GM12865 (cell line): ENCODE measurements around the gene ARNT2.

Experiments
- DNase-seq: peaks from one replicate; pipeline ENCODE4 v3.0.0; 2010; ENCODE audit warnings: low read depth
- H3K4me3 ChIP-seq: 2 replicates; pipeline ENCODE4 v1.5.1; 2011; ENCODE audit warnings: mild to moderate bottlenecking, low read depth, low read length, control low read depth
- TF ChIP-seq, protein P1 (sequence below): IDR thresholded peaks from 2 replicates; pipeline ENCODE4 v1.5.1; 2011; ENCODE audit warnings: low read length, control low read depth, low read depth, inconsistent platforms; ENCODE audit not compliant: insufficient read depth; ENCODE audit errors: missing control alignments

ARNT2 gene

GRCh38 chr15:80586161-80586560 is 182.0 kb downstream of the ARNT2 start:
- DNase-seq: no peak
- H3K4me3 ChIP-seq: no peak overlapping the region
- TF ChIP-seq, protein P1, sequence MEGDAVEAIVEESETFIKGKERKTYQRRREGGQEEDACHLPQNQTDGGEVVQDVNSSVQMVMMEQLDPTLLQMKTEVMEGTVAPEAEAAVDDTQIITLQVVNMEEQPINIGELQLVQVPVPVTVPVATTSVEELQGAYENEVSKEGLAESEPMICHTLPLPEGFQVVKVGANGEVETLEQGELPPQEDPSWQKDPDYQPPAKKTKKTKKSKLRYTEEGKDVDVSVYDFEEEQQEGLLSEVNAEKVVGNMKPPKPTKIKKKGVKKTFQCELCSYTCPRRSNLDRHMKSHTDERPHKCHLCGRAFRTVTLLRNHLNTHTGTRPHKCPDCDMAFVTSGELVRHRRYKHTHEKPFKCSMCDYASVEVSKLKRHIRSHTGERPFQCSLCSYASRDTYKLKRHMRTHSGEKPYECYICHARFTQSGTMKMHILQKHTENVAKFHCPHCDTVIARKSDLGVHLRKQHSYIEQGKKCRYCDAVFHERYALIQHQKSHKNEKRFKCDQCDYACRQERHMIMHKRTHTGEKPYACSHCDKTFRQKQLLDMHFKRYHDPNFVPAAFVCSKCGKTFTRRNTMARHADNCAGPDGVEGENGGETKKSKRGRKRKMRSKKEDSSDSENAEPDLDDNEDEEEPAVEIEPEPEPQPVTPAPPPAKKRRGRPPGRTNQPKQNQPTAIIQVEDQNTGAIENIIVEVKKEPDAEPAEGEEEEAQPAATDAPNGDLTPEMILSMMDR: no peak

DNA sequence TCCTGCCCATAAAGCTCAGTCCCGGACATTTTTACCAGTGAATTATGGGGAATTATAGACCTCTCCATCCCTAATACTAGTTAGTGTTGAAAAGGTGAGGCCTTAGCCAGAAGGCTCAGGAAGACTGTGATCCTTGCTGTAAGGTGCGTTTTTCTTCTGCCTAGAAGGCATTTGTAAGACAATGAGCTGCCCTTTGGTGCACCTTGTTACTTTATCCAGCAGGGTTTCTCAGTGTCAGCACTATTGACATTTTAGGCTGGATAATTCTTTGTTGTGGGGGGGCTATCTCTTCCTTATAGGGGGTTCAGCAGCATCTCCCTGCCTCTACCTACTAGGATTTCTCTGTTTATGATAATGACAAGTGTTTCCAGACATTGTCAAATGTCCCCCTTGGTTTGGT is 182.8 kb downstream of the ARNT2 start:
- TF ChIP-seq, protein P1: no peak
- no peak overlapping the region for H3K4me3 ChIP-seq
- DNase-seq: no peak

DNA sequence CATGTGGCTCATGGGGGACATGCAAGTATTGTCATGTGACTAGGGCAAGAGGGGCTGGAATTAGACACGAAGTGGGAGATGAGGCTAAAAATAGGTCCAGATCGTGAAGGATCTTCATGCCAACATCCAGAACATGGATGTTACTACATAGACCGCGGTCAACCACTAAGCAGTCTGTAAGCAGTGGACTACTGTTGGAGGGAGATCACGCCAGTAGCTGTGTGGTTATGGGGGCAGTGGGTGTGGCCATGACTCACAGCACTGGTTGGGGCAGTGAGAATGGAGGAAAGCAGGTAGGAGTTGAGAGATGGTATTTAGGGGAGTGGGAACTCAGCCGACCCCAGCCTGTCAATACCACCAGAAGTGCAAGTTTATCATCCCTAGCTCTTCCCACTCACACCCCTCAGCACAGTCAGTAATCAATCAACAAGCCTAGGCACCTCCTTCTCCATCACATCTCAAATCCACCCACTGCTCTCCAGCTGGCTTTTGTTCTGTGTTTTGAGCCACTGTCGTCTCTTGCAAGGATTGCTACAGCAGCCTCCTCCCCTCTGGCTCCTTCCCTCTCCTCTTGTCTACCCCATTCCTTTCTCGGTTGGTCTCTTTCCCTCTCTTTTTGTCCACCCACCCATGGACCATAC is 183.8 kb downstream of the ARNT2 start:
- TF ChIP-seq, protein P1: no peak
- H3K4me3 ChIP-seq: no peak overlapping the region
- DNase-seq: no peak

DNA sequence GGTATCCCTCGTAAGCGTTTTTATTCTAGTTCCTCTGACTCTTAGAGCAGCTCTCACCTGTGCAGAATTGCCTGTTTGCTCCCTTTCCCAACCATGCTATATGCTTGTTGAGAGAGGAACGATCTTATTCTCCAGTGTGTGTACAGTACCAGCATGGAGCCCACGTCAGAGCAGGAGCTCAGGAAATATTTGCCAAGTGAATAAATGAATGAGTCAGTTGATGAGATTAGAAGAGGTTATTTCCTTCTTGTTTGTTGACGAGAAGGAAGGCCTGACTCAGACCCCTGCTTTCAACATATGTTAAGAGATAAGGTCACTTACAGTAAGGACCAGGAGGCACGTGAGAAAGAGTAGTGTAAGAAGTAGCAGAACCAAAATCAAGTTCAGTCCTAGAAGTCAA is 184.6 kb downstream of the ARNT2 start:
- no peak for DNase-seq
- TF ChIP-seq, protein P1: no peak
- no peak overlapping the region for H3K4me3 ChIP-seq

DNA sequence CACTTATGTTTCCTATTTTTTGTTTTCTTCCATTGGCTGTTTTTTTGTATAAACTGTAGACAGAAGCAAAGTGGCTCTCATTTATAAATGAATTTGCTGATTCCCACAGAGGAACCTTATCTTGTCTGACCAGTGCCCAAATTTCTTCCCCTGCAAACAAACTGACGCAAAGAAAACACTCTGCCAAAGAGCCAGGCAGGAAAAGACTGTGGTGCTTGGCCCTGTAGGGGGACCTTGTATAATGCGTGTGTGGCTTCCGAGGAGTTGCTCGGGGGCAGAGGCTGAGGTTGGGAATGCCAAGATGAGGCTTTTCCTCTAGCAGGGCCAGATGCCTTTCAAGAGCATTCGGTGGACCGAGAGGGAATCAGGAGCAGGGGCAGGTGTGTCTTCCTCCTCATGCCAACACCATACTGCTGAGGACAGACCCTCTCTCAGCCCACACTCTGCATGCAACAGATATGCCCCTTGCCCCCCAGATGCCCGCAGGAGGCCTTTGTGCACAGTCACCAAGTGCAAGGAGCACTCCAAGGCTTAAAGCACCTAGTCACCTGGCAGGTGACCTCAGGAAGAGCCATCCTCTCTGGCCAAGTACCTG is 186.7 kb downstream of the ARNT2 start:
- H3K4me3 ChIP-seq: no peak overlapping the region
- DNase-seq: no peak
- TF ChIP-seq, protein P1: no peak

GRCh38 chr15:80591471-80591870 is 187.3 kb downstream of the ARNT2 start:
- H3K4me3 ChIP-seq: no peak overlapping the region
- TF ChIP-seq, protein P1: no peak
- no peak for DNase-seq
